GM12892 (cell line): ENCODE measurements around the gene GPSM1.
A peak's percentile ranks its signal among the peaks of the same experiment; 100 is the strongest.

Experiments
- DNase-seq: peaks from one replicate; pipeline ENCODE4 v3.0.0; 2011; ENCODE audit not compliant: insufficient read length
- FAIRE-seq: peaks from 2 replicates; lab custom pipeline; 2011; peaks lifted over from hg19 to GRCh38; lab: Jason Lieb, UNC
- POLR2A ChIP-seq: IDR thresholded peaks from 2 replicates; pipeline ENCODE4 v1.6.1; 2011; ENCODE audit warnings: low read depth, low read length, control low read depth
- POLR2AphosphoS5 ChIP-seq: IDR thresholded peaks from 2 replicates; pipeline ENCODE4 v1.6.1; 2011; ENCODE audit warnings: low read depth, low read length, control low read depth
- TAF1 ChIP-seq: IDR thresholded peaks from 2 replicates; pipeline ENCODE4 v1.6.1; 2011; ENCODE audit warnings: low read depth, mild to moderate bottlenecking, control low read depth, low read length, borderline replicate concordance

GPSM1 gene

DNA sequence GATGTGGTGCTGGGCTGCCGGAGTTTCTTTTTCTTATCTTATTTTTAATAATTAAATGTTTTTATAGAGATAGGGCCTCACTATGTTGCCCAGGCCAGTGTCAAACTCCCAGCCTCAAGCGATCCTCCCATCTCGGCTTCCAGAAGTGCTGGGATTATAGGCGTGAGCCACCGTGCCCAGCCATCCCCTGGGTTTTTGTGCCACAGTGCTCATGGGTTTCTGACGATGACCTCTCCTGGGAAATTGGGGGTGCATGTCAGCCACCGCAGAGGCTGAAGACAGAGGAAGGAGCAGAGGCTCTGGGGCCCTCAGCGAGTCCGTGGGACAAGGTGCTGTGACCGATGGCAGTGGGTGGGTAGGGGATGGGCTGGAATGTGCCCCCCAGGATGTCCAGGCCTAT is 14.4 kb downstream of the GPSM1 start:
- FAIRE-seq (no peak), DNase-seq (no peak)
- TF ChIP-seq POLR2A (no peak), TAF1 (no peak), POLR2AphosphoS5 (no peak)

DNA sequence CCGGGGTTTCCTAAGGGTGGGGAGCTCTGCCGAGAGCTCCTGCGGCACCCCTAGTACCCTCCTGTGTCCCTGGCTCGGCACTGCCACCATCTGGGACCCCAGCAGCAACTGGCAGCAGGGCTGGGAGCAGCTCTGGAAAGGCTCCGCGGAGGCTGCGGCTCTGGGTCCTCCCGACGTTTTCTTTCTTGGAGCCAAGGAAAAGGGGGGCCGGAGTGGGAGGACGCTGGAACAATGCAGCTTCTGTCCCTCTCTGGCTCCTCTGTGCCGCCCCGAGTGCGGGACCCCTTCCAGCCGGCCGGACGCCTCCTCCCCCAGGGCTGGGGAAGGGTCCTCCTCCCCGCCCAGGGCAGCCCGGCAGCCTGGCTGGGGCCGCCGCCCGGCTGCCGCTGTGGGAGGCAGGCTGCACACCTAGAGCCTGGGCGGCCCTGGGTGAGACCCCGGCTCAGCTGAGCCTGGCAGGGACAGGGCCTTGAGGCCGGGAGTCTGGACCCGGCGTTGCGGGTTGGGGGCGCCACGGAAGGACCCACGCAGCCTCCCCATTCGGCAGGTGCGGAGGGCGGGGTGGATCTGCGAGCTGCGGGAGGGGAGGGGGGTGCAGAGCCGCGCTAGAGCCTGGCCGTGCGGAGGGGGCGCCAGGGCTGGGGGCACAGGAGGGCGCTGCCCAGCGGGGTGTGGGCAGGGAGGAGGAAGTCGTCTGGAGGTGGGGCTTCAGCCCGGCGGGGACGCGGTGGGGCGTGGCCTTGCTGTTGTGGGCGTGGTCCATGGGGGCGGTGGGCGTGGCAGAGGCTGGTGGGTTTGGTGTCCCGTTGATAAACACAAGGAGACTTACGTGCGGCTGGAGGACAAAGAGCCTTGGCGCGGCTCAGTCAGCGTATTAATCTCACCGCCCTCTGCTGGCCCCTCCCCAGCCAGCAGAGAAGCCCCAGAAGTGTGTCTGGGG is 15.1 kb downstream of the GPSM1 start:
- no peak for TF ChIP-seq POLR2AphosphoS5
- TF ChIP-seq TAF1 = no peak
- no peak for TF ChIP-seq POLR2A
- DNase-seq (peak; percentile 72), FAIRE-seq (no peak)

DNA sequence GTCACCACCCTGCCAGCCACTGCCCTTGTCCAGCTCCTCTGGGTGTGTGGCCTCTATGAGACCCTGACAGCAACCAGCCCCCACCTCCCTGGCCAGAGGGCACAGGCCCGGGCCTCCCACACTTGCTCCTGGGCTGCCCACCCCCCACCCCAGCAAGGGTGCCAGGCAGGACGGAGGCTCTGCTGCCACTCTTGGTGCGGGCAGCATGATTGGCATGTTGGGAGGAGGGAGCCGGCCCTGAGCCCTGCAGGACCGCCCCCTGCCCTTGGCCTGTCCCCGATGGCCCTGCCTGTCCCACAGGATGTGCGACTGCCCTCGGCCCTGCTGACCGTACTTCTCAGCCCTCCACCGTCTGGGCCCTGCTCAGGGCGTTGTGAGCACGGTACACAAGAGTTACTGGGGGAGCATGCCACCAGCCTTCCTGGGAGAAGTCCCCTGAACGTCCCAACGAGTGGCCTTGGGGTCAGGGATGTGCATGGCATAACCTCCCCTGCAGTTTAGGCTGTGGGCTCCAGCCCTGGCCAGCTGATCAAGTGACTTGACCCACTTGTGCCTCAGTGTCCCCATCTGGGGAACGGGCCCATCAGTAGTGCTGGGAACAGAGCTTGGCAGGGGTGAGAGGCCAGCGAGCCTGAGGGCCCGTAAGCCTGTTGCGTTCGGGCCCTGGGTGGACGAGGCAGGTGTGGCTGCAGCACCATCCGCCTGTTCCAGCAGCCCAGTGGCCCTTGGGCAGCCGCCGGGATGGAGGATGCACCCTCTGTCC is 16.0 kb downstream of the GPSM1 start:
- TF ChIP-seq TAF1 (no peak), POLR2A (no peak), POLR2AphosphoS5 (no peak)
- FAIRE-seq (no peak), DNase-seq (no peak)

DNA sequence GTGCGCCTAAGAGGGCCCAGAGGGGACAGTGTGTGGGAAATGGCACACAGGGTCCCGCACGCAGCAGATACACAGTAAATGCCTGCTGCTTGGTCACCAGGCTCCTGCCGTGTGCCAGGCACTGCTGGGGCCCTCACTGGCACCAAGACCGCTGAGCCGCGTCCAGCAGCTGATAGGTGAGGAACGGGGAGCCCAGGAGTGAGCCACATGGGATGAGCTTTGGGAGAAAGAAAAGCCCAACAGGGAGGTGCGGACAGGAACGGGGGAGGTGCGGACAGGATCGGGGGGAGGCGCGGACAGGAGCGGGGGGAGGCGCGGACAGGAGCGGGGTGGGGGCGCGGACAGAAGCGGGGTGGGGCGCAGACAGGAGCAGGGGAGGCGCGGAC is 16.5 kb downstream of the GPSM1 start:
- TF ChIP-seq TAF1 = no peak
- no peak for TF ChIP-seq POLR2A
- TF ChIP-seq POLR2AphosphoS5 = no peak

DNA sequence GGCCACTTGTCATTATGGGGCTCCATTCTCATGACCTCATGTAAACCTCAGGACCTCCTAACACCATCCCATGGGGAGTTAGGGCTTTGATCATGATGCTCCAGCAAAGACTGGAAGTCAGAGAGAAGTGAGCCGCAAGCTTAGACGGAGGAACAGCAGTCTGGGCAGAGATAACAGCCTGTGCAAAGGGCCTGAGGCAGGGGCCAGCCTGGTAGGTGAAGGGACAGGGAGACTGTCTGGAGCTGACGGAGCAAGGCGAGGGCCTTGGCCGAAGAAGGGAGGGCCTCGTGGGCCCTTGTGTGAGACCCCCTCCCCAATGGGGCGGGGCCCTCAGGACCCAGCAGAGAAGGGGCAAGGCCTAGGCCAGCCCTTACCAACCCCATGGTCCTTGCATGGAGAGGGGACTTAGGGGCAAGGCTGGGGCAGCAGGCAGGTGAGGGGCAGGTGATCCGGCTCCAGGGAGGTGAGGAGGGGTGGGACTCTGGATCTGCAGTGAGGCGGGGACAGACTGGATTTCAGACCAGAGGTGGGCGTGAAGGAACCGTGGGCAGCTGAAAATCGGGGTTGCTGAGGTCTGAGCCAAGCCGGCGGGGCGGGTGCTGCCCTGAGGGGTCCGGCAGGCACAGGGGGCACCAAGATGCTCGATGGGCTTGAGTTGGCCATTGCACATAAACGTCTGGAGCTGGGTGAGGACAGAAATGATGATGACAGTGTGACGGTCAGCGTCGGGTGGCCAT is 17.4 kb downstream of the GPSM1 start:
- no peak for FAIRE-seq
- TF ChIP-seq POLR2AphosphoS5 (no peak), POLR2A (no peak), TAF1 (no peak)
- DNase-seq = no peak

More for the DNA sequence above, 16.5 kb downstream of the GPSM1 start:
- FAIRE-seq = no peak
- no peak for DNase-seq

DNA sequence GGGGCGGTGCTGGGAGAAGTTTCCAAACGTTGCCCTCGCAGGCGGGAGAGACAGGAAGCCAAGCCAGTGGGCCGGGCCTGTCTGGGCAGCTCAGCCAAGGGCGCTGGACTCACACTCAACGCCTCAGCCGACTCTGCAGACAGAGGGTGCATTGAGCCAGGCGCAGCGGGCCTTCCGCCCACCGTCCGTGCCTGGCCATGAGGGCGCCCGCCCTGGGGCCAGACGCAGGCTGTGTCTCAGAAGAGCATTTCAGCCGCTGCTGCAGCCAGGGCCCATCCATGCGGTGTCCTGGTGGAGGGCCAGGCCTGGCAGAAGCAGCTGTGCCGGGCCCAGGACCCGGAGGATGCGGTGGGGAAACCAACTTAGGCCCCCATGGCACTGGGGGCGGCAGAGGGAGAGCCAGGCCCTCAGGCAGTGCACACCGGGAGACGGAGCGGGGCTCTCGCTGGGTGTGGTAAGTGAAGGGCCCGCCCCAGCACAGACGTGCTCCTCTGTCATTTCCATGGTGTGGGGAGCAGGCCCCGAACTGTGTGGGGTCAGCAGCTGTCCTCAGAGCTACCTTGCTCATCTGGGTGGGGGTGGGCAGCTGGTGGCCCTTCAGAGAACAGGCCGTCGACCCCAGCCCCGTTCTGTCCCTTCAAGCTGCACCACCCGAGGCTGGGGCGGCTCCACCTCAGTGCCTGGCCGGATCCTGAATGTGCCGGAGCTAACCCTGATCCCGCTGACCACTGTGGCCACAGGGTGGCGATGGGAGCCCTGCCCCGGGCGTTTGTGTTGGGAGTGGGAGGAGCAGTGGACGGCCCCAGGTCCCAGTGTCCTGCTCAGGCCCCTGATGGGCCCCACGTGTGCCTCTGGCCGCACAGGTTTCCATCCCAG is 18.2 kb downstream of the GPSM1 start:
- DNase-seq = no peak
- no peak for FAIRE-seq
- no peak for TF ChIP-seq TAF1
- no peak for TF ChIP-seq POLR2AphosphoS5
- TF ChIP-seq POLR2A = no peak

DNA sequence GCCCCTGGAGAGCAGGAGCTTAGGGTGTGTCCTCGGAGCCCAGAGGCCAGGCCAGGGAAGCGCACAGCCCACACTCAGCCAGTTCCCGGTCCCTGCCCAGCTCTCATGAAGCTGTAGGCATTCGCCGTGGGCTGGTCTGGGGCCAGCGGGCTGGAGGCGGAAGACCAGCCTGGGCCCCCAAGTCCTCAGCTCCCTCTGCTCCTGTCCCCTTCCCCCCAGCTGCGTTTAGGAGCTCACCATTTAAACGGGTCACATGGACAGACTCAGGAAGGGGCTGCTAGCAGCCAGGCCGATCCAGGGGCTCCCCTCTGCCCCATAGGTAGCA is 18.8 kb downstream of the GPSM1 start:
- TF ChIP-seq POLR2AphosphoS5 (no peak), TAF1 (no peak), POLR2A (no peak)
- FAIRE-seq (no peak), DNase-seq (no peak)

DNA sequence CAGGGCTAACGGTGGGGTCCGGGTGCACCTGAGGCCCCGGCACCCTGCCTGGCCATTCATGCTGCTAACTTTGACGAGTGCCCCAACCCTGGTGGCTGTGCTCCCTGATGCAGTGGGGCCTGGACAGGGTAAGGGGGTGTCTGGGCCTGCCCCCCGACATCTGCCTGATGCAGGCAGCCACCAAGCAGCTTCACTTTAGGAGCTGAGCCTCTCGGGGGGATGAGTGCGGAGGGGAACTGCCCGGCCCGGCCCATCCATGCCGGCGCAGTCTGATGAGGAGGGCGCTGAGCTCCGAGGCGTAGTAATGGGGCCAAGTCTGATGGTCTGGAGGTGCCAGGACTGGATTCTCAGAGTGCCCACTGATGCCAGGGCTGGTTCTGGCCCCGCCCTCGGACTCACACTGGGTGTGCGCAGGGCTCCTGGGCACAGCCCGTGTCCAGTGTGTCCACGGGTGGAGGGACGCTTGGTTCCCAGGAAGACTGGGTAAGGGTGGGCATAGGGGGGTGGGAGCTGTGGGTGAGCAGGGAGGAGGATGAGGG is 19.7 kb downstream of the GPSM1 start:
- no peak for FAIRE-seq

DNA sequence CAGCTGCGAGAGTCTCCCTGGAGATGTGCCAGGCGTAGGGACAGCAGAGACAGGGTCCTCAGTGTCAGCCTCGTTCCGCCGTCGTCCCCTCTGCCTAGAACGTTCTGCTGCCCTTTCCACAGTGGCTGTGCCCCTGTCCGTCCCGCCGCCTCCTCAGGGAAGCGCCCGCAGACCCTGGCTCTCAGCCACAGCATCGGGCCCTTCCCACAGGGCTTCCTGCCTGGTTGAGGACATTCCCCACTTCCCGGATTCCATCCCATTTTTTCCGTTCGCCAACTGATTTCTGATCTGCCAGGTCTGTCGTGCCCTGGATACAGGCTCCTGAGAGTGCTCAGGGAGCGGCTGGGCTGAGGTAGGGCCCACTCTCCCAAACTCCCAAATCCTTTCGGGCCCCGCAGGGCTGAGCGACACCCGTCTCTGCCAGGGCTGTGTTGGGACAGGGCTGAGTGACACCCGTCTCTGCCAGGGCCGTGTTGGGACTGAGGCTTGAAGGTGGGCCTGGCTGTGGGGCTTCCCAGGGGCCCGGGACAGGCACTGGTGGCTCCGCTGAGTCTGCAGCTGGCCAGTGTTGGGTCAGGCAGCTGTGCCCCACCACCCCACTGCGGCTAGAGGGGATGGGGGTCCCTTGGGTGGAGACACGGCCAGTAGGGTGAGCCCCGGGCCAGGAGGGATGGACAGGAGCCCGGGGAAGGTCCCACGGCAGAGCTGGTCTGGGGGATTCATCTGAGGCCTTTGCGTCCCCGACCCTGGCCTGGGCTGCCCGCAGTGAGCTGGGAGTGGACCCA is 20.3 kb downstream of the GPSM1 start:
- no peak for TF ChIP-seq TAF1
- no peak for TF ChIP-seq POLR2AphosphoS5
- no peak for TF ChIP-seq POLR2A
- FAIRE-seq = no peak
- DNase-seq = no peak

More for the DNA sequence above, 19.7 kb downstream of the GPSM1 start:
- TF ChIP-seq TAF1 (no peak), POLR2AphosphoS5 (no peak), POLR2A (no peak)
- no peak for DNase-seq
